Endothelial cell of umbilical vein (primary cell): ENCODE measurements around the gene RNF25. TPM values are rescaled to one million over a fixed set of nuclear protein-coding genes. Genes with fewer than 3 reads are reported as not detected.

Source experiments
- BruUV-seq: library from RNA; stranded (reverse); fragments of 400-500 nt; replicated peaks from 2 replicates; lab custom pipeline; 2021; lab: Mats Ljungman, UMichigan
- CTCF ChIA-PET: fragments of 300-600, 350-600 bp; sonication (Branson Sonifier 250); formaldehyde crosslinking; loops from one replicate; lab custom pipeline; 2021; ENCODE audit warnings: antibody characterized with exemption, inconsistent platforms; lab: Charles Lee
- POLR2A ChIA-PET: fragments of 300-600, 350-600 bp; sonication (Branson Sonifier 250); formaldehyde crosslinking; loops from one replicate; lab custom pipeline; 2021; ENCODE audit warnings: antibody characterized with exemption, inconsistent platforms; lab: Charles Lee
- DNase-seq: peaks from one replicate; pipeline ENCODE4 v3.0.0-alpha.2; 2011; ENCODE audit warnings: low read depth, low spot score
- FAIRE-seq: peaks from 2 replicates; lab custom pipeline; 2011; peaks lifted over from hg19 to GRCh38; lab: Jason Lieb, UNC
- H2AFZ ChIP-seq: 2 replicates; pipeline ENCODE4 v1.6.0; 2012; ENCODE audit warnings: low read depth, low read length, control low read depth, inconsistent platforms
- H3K27ac ChIP-seq: 2 replicates; pipeline ENCODE4 v1.5.1; 2011; ENCODE audit warnings: low read depth, mild to moderate bottlenecking, control low read depth, low read length, moderate library complexity; ENCODE audit not compliant: insufficient read depth
- H3K27me3 ChIP-seq, 2 experiments: 2 replicates each; pipeline versions ENCODE4 v1.6.0 to v1.6.1; 2011; ENCODE audit warnings: low read length in 2 of 2, mixed read lengths in 1 of 2; ENCODE audit not compliant: control insufficient read depth in 2 of 2, insufficient read depth in 2 of 2
- H3K36me3 ChIP-seq, 2 experiments: 2 replicates in 1 of 2; 3 replicates in 1 of 2; pipeline ENCODE4 v1.5.1; 2011; ENCODE audit warnings: low read length in 2 of 2, mild to moderate bottlenecking in 1 of 2, moderate library complexity in 1 of 2; ENCODE audit not compliant: control insufficient read depth in 2 of 2, insufficient read depth in 2 of 2; ENCODE audit errors: extremely low read depth in 1 of 2
- H3K4me1 ChIP-seq: 3 replicates; pipeline ENCODE4 v1.5.1; 2011; ENCODE audit warnings: mild to moderate bottlenecking, low read length; ENCODE audit not compliant: control insufficient read depth, insufficient read depth; ENCODE audit errors: extremely low read depth
- H3K4me2 ChIP-seq: 2 replicates; pipeline ENCODE4 v1.6.1; 2011; ENCODE audit warnings: low read length, control low read depth, mixed read lengths; ENCODE audit not compliant: insufficient read depth
- H3K4me3 ChIP-seq, 3 experiments: fragments of 200-600 bp in 1 of 3; sonication (generic), shearing (Covaris generic) in 1 of 3; replicated peaks in 1 of 3; 2 replicates each; pipeline ENCODE4 v1.5.1; 2011 to 2016; ENCODE audit warnings: control low read depth in 3 of 3, low read length in 3 of 3, mild to moderate bottlenecking in 2 of 3, inconsistent platforms in 1 of 3, low read depth in 1 of 3, moderate library complexity in 1 of 3; ENCODE audit not compliant: insufficient read depth in 1 of 3
- H3K79me2 ChIP-seq: 2 replicates; pipeline ENCODE4 v1.6.0; 2012; ENCODE audit warnings: low read length, inconsistent platforms; ENCODE audit not compliant: control insufficient read depth, insufficient read depth
- H3K9ac ChIP-seq: replicated peaks from 2 replicates; pipeline ENCODE3; 2011; ENCODE audit warnings: low read length, control low read depth; ENCODE audit not compliant: insufficient read depth; ENCODE audit errors: extremely low read depth
- H3K9me1 ChIP-seq: replicated peaks from 3 replicates; pipeline ENCODE4 v1.6.0; 2011; ENCODE audit warnings: mild to moderate bottlenecking, low read length; ENCODE audit not compliant: control insufficient read depth, insufficient read depth; ENCODE audit errors: extremely low read depth
- H3K9me3 ChIP-seq: replicated peaks from 2 replicates; pipeline ENCODE4 v1.5.1; 2012; ENCODE audit warnings: low read length, inconsistent platforms; ENCODE audit not compliant: control insufficient read depth, insufficient read depth
- H4K20me1 ChIP-seq: replicated peaks from 2 replicates; pipeline ENCODE3; 2011; ENCODE audit warnings: mild to moderate bottlenecking, low read length; ENCODE audit not compliant: control insufficient read depth, insufficient read depth; ENCODE audit errors: extremely low read depth
- EZH2 ChIP-seq: IDR thresholded peaks from 2 replicates; pipeline ENCODE4 v1.6.1; 2012; ENCODE audit warnings: borderline replicate concordance, low read depth, mild to moderate bottlenecking, moderate library complexity, low read length, inconsistent platforms; ENCODE audit not compliant: severe bottlenecking
- FOS ChIP-seq: IDR thresholded peaks from 2 replicates; pipeline ENCODE4 v1.6.1; 2011; ENCODE audit warnings: mild to moderate bottlenecking, low read length, moderate library complexity, borderline replicate concordance; ENCODE audit not compliant: insufficient read depth
- GATA2 ChIP-seq: IDR thresholded peaks from 2 replicates; pipeline ENCODE4 v1.7.0; 2011; ENCODE audit warnings: low read depth, mild to moderate bottlenecking, moderate library complexity, mixed read lengths, low read length; ENCODE audit not compliant: insufficient read length, insufficient read depth
- JUN ChIP-seq: IDR thresholded peaks from 2 replicates; pipeline ENCODE4 v1.6.1; 2011; ENCODE audit warnings: borderline replicate concordance, low read depth; ENCODE audit not compliant: insufficient read length, insufficient read depth
- POLR2A ChIP-seq: IDR thresholded peaks from 2 replicates; pipeline ENCODE4 v1.6.1; 2012; ENCODE audit warnings: low read depth, mild to moderate bottlenecking, control low read depth, low read length
- POLR2AphosphoS5 ChIP-seq: IDR thresholded peaks from 2 replicates; pipeline ENCODE4 v1.6.1; 2012; ENCODE audit warnings: low read depth, mild to moderate bottlenecking, control low read depth, low read length, moderate library complexity; ENCODE audit not compliant: insufficient read depth
- dilution Hi-C: fragments of 300-500 bp; cut with MboI; formaldehyde crosslinking; loops from one replicate; pipeline ENCODE4 v1.15.0; 2019; ENCODE audit warnings: low sequenced_read_pairs; ENCODE audit not compliant: extremely low pct_ligation_motif_present
- intact Hi-C: fragments of 100-400 bp; cut with micrococcal nuclease; formaldehyde crosslinking; loops from one replicate; pipeline ENCODE4 v1.10.0; 2022
- polyA plus RNA-seq, 4 experiments: library from polyadenylated mRNA; depleted of rRNA in 3 of 4; stranded (reverse) in 3 of 4; unstranded in 1 of 4; fragments of >200 nt; gene quantifications; 2 replicates each; pipeline versions ENCODE4 v1.2.1 to v1.2.3, GENCODE V29; 2011 to 2012; ENCODE audit warnings: missing spikeins in 1 of 4
- total RNA-seq: library from RNA; stranded (reverse); gene quantifications from 2 replicates; pipeline ENCODE4 v1.2.3, GENCODE V29; 2021
- TF ChIP-seq, protein P1 (sequence below): IDR thresholded peaks from 2 replicates; pipeline ENCODE4 v1.6.1; 2011; ENCODE audit not compliant: insufficient read depth, insufficient read length
- TF ChIP-seq, protein P2 (sequence below), 2 donors: IDR thresholded peaks; 1 replicate in 1 of 2; 2 replicates in 1 of 2; pipeline ENCODE4 v1.5.1; 2011; ENCODE audit warnings: low read length in 2 of 2, mild to moderate bottlenecking in 2 of 2, moderate library complexity in 2 of 2, control low read depth in 1 of 2, inconsistent platforms in 1 of 2, low read depth in 1 of 2; ENCODE audit not compliant: insufficient read depth in 1 of 2; ENCODE audit errors: extremely low read depth in 1 of 2

Gene RNF25
- total and polyA plus RNA-seq, 2 donors (not counting 3 experiments of a cell fraction or from before 2014, with no cell fraction given) = 38.2 to 61.1 TPM

GRCh38 chr2:218642121-218642656 is 29.6 kb downstream of the RNF25 start:
- H3K79me2 ChIP-seq = no peaks in the 10 kb centered on the region
- FAIRE-seq (no peak), DNase-seq (no peak)
- no TSS peak for BruUV-seq
- peaks cover 6% of the 10 kb centered on the region for H3K4me1 ChIP-seq
- H3K4me2 ChIP-seq = no peak overlapping the region
- no peak overlapping the region for H3K27ac ChIP-seq
- H3K27me3 ChIP-seq = no peaks in the 10 kb centered on the region
- H4K20me1 ChIP-seq = no peaks in the 10 kb centered on the region
- no peaks in the 10 kb centered on the region for H3K9me3 ChIP-seq
- ChIA-PET CTCF (no interaction called here), POLR2A (no interaction called here)
- H3K9ac ChIP-seq = no peak overlapping the region
- intact Hi-C loops = no loop called here
- TF ChIP-seq, protein P1, sequence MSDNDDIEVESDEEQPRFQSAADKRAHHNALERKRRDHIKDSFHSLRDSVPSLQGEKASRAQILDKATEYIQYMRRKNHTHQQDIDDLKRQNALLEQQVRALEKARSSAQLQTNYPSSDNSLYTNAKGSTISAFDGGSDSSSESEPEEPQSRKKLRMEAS = no peak
- TF ChIP-seq POLR2AphosphoS5 = peak; percentile 15
- dilution Hi-C loops = no loop called here
- peaks cover 30 to 58% of the 10 kb centered on the region in 2 experiments for H3K36me3 ChIP-seq
- H2AFZ ChIP-seq = no peak overlapping the region
- no peaks in the 10 kb centered on the region for H3K9me1 ChIP-seq
- no peak overlapping the region for H3K4me3 ChIP-seq

GRCh38 chr2:218638372-218638771 is 33.4 kb downstream of the RNF25 start:
- H4K20me1 ChIP-seq = no peaks in the 10 kb centered on the region
- intact Hi-C loops = no loop called here
- POLR2A ChIA-PET = no interaction called here
- H3K4me3 ChIP-seq = no peak overlapping the region
- H3K9me1 ChIP-seq = no peaks in the 10 kb centered on the region
- TF ChIP-seq GATA2 (no peak), EZH2 (no peak), FOS (no peak), POLR2AphosphoS5 (no peak), JUN (no peak), POLR2A (no peak)
- TF ChIP-seq, protein P2, sequence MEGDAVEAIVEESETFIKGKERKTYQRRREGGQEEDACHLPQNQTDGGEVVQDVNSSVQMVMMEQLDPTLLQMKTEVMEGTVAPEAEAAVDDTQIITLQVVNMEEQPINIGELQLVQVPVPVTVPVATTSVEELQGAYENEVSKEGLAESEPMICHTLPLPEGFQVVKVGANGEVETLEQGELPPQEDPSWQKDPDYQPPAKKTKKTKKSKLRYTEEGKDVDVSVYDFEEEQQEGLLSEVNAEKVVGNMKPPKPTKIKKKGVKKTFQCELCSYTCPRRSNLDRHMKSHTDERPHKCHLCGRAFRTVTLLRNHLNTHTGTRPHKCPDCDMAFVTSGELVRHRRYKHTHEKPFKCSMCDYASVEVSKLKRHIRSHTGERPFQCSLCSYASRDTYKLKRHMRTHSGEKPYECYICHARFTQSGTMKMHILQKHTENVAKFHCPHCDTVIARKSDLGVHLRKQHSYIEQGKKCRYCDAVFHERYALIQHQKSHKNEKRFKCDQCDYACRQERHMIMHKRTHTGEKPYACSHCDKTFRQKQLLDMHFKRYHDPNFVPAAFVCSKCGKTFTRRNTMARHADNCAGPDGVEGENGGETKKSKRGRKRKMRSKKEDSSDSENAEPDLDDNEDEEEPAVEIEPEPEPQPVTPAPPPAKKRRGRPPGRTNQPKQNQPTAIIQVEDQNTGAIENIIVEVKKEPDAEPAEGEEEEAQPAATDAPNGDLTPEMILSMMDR (IDR thresholded peaks at IDR 0.05; ENCODE audit: extremely low read depth in 1 of 2, insufficient read depth in 1 of 2, low read depth in 1 of 2, low read length in 2 of 2) = no peak
- TF ChIP-seq, protein P1 = no peak
- H2AFZ ChIP-seq = no peak overlapping the region
- TSS peak; percentile 11 for BruUV-seq
- no peak for FAIRE-seq
- no peaks in the 10 kb centered on the region for H3K27me3 ChIP-seq
- H3K4me1 ChIP-seq = no peaks in the 10 kb centered on the region
- no peak overlapping the region for H3K27ac ChIP-seq
- H3K36me3 ChIP-seq = peaks cover 22 to 54% of the 10 kb centered on the region in 2 experiments
- dilution Hi-C loops = no loop called here
- no peaks in the 10 kb centered on the region for H3K9me3 ChIP-seq
- no peak overlapping the region for H3K9ac ChIP-seq
- CTCF ChIA-PET = no interaction called here
- H3K4me2 ChIP-seq = no peak overlapping the region
- no peak for DNase-seq
- H3K79me2 ChIP-seq = no peaks in the 10 kb centered on the region
